PC-9 (cell line): ENCODE measurements around the gene DSC2.

Experiments
- EZH2 ChIP-seq: fragments of 200-600 bp; sonication (generic); IDR thresholded peaks from 2 replicates; pipeline ENCODE4 v1.8.0; 2017; ENCODE audit warnings: antibody characterized with exemption, low read depth
- TF ChIP-seq, protein P1 (sequence below): fragments of 200-600 bp; sonication (generic); conservative IDR thresholded peaks from 2 replicates; pipeline ENCODE4 v1.6.1; 2017; ENCODE audit warnings: mixed run types, antibody characterized with exemption, mild to moderate bottlenecking, moderate library complexity

DNA sequence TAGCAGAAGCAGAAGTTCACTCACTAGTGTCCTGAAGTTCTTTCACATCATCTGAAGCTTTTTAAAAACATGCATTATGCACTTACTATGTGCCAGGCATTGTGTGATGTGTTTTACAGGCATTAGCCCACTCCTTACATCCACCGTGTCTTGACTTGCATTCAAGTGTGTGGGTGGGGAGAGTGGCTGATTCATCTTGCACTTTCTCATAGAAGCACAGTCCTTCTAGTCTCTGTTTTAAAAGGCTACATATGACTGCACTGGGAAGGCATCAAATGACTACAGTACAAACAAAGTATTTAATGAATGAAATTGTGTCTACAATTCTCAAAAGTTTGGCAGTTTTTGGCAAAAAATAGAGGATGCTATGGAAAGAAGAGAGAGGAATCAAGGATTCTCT, 38.1 kb downstream of the DSC2 start:
- TF ChIP-seq, protein P1, sequence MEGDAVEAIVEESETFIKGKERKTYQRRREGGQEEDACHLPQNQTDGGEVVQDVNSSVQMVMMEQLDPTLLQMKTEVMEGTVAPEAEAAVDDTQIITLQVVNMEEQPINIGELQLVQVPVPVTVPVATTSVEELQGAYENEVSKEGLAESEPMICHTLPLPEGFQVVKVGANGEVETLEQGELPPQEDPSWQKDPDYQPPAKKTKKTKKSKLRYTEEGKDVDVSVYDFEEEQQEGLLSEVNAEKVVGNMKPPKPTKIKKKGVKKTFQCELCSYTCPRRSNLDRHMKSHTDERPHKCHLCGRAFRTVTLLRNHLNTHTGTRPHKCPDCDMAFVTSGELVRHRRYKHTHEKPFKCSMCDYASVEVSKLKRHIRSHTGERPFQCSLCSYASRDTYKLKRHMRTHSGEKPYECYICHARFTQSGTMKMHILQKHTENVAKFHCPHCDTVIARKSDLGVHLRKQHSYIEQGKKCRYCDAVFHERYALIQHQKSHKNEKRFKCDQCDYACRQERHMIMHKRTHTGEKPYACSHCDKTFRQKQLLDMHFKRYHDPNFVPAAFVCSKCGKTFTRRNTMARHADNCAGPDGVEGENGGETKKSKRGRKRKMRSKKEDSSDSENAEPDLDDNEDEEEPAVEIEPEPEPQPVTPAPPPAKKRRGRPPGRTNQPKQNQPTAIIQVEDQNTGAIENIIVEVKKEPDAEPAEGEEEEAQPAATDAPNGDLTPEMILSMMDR = no peak
- no peak for TF ChIP-seq EZH2
